HG03354 (cell line): ENCODE data around the gene ATG7.
"Not testable (repeated sequence)": the region's sequence is repeated elsewhere in the genome, so short reads cannot be mapped to it uniquely, and the experiment has no call there.

Source experiments
- ATAC-seq: cut with Tn5 transposase; IDR thresholded peaks from one replicate; pipeline ENCODE4 v1.9.1; 2021; ENCODE audit warnings: mild to moderate bottlenecking; ENCODE audit not compliant: unreplicated experiment, poor library complexity, severe bottlenecking

ATG7 gene

GRCh38 chr3:11250902-11251806 lies 21.0 kb upstream of the ATG7 start:
- no peak for ATAC-seq

DNA sequence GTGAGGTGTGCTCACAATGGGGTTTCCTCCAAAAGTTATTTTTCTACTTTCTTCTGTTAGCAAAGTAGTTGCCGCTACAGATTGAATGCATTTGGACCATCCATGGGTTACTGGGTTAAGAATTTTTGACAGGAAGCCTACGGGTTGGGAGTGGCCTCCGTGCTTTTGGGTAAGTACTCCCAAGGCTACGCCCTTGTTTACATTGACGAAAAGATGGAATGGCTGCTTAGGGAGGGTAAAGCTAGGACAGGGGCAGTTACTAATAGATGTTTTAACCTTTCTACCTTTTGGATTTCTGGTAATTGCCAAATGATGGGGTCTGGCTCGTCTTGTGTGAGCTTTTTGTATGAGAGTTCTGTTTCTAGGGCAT lies 20.4 kb upstream of the ATG7 start:
- no peak for ATAC-seq

DNA sequence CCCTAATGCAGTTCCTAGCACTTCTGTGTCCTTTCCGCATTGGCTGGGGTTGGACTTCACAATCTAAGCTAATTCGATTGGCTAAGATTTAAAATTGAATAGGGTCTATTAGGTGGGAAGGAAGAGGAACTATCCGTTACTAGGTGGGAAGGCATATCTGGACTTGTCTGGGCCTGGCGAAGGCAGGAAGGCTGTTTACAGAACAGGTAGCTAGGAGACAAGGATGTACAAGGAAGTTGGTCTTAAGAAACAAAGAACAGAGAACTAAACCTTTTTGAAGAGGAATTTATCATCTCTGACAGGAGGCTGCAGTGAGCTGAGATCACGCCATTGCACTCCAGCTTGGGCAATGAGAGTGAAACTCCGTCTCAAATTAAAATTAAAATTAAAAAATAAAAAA lies 17.3 kb upstream of the ATG7 start:
- ATAC-seq = no peak

DNA sequence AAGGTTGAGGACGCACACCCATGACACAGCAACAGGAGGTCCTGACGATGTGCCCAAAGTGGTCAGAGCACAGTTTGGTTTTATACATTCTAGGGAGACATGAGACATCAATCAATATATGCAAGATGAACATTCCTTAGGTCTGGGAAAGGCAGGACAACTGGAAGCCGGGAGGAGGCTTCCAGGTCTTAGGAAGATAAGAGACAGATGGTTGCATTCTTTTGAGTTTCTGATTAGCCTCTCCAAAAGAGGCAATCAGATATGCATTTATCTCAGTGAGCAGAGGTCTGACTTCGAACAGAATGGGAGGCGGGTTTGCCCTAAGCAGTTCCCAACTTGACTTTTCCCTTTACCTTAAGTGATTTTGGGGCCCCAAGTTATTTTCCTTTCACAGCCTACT lies 16.7 kb upstream of the ATG7 start:
- not testable (repeated sequence) for ATAC-seq

GRCh38 chr3:11258958-11259357 lies 13.2 kb upstream of the ATG7 start:
- no peak for ATAC-seq

- ATAC-seq = no peak
These were observed 11.7 kb upstream of the ATG7 start for GRCh38 chr3:11260460-11260859.

DNA sequence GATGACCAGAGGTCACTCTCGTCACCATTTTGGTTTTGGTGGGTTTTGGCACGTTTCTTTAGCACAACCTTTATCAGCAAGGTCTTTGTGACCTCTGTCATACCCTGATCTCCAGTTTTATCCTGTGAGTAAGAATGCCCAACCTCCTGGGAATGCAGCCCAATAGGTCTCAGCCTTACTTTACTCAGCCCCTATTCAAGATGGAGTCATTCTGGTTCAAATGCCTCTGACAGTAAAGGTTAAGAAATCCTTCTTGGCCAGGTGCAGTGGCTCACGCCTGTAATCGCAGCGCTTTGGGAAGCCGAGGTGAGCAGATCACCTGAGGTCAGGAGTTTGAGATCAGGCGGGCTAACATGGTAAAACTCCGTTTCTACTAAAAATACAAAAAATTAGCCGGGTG lies 3.2 kb upstream of the ATG7 start:
- ATAC-seq = no peak

DNA sequence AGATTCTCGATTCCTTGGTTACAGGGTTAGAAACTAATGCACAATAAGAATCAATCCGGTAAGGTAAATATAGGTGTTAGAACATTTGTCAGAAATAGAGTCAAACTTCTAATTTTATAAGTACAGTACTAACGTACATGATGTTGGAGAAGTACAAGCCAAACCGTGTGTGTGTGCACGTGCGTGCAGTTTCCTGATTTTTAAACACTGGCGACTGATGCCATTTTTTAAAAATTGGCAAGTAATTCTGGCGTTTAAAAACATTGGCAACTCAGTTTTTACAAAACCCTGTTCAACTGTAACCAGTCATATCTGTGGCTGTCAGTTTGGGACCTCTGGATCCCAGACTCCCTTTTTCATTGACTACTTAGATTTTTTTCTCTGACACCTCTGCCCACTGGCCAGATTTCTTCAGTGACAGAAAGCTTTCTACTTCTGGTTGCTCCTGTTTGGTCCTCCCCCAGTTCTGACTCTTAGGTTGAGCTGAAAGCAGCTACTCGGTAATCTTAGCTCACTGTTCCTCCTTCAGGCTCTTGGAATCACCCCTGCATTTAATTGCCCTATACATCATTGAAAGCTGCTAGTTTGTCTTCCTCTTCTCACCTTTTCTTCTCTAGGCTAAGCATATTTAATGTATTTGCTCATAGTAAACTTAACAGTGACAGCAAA lies 843 bp downstream of the ATG7 start:
- no peak for ATAC-seq

GRCh38 chr3:11273891-11274291 lies 1.7 kb downstream of the ATG7 start:
- no peak for ATAC-seq

GRCh38 chr3:11274566-11275142 lies 2.5 kb downstream of the ATG7 start:
- ATAC-seq = no peak

- ATAC-seq = no peak
These were observed 3.7 kb downstream of the ATG7 start for GRCh38 chr3:11275926-11276325.

- no peak for ATAC-seq
These were observed 4.7 kb downstream of the ATG7 start for GRCh38 chr3:11276901-11277300.

DNA sequence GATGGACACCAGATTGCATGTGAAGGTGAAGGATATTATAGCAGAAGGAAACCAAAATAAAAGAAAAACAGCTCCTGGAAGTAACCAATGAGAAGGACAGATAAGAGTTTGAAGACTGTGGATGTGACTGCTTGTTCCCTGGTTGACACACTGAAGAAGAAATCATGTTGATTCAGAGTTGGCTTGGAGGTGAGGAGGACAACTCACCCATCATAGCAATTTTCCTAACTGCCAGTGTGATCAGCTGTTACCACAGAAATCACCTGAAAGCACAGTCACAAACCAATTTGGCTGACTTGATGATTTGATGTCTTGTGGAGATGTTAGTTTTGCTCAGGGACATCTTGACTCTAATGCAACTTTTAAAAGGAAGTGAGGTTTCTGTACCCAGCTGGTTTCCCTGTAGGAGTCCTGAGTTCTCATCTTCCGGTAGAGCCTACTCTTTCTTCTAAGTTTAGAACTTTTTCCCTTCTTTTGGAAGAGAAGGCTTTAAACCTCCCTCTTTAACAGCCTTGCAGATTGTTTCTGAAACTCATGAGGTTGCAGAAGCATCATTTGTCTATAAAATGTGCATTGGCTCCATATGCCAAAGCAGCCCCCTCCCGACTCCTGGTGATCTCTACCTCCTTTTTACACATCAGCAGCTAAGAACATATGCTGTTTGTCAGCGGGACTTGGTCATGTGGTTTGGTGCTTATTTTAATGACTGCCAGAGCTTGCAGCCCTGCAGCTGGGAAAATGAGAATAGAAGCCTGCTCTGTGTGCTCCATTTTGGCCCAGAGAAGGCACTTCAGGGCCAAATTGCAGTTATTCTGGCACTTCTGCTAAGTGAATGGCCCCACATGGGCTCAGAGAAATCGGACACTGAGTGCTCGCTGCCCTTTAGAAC lies 10.3 kb downstream of the ATG7 start:
- ATAC-seq = no peak

- ATAC-seq = no peak
These were observed 10.9 kb downstream of the ATG7 start for GRCh38 chr3:11283139-11283475.

DNA sequence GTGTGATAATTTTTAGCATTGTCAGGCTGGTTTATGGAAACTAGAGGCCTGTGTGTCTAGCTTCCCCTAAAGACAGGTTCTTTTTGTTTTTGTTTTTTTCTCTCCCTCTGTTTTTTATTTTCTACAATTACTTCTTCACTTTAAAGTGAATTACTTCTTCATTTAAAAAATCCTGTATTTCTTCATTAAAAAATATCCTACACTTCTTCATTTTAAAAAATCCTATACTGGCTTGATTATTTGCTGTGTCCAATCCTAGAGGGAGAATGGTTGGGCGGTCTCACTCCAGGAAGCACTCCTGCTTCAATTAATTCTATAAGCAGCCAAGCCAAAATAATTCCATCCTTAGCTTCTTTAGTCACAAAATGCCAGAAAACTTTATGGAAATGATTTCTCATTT lies 11.8 kb downstream of the ATG7 start:
- no peak for ATAC-seq

GRCh38 chr3:11285471-11285870 lies 13.3 kb downstream of the ATG7 start:
- no peak for ATAC-seq

DNA sequence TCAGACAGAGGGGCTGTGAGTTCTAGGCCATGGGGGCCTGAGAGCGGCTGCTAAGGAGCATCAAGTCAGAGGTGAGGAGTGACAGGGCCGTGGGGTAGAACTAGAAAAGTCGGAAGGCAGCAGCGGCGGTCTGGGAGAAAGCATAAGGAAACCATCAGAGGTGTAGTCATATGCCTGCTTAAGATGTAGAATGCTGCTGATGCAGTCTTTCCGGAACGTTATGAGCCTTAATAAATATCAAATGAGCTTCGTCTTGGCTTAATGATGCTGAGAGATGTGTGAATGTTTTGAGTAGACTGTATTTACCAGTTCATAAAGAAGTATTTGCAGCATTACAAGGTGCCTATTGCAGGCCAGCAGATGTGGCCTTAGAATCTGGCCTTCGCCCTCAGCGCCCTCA lies 15.2 kb downstream of the ATG7 start:
- ATAC-seq = no peak

DNA sequence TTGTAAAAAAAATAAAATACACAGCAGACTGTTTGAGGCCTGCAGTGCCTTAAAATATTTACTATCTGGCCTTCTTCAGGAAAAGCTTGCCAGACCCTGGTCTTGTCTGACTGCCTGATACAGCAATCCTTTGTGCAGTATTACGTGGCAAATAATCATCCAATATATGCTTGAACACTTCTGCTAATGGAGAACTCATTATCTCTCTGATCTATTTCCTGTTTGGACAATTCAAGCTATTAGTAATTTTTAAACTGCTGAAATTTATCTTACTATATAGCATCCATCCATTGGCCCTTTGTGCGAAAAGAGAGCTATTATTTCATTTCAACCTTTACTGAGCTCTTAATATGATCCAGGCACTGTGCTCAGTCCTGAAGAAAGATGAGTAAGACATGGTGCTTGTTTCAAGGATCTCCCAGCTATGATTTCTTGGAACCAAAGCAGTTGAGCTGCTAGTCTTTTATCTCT lies 15.9 kb downstream of the ATG7 start:
- ATAC-seq = no peak

DNA sequence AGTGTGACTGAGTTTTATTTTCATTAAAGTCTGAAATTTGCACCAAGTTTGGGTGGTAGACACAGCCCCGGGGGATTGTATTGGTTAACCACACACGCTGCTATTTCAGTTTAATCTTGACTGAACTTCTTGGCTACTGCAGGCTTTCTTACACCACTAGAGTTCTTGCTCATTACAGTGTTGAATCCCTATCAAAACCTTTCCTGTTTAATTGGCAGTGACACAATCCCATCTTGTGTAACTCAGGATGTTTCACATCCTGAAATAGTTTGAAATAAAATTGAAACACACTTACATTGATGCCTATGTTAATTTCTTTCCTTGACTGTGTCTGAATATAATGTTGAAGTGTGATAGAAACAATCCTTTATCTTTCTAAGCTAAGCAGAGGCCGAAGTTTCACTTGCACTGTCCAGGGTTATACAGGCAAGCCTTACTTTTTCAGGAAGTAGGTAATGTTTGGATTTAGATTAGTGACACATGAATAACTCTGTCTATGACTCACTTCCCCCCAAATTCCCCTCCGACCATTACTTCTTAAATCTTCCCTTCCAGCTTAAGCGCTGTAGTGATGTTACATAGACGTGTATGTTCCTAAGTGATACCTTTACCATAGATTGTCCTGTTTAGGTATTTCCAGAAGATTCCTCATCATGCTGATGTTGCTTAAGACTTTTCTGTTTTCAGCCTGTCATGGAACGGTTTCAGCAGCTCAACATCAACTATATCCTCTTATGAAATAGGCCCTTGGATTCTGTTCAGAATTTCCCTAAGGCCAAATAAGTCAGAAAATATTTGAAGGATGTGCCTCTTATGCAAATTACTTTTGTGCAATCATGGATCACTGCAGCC lies 16.8 kb downstream of the ATG7 start:
- peak; percentile 73 for ATAC-seq
